ENCODE data around the gene IZUMO1. TPM values are rescaled to one million over a fixed set of nuclear protein-coding genes. Genes with fewer than 3 reads are reported as not detected.

The IZUMO1 gene
- total and polyA plus RNA-seq, 9 of the 15 experiments (the other 6 are each of a cell fraction or from before 2014, with no cell fraction given): 0.14 to 2.1 (median 0.73) TPM

DNA sequence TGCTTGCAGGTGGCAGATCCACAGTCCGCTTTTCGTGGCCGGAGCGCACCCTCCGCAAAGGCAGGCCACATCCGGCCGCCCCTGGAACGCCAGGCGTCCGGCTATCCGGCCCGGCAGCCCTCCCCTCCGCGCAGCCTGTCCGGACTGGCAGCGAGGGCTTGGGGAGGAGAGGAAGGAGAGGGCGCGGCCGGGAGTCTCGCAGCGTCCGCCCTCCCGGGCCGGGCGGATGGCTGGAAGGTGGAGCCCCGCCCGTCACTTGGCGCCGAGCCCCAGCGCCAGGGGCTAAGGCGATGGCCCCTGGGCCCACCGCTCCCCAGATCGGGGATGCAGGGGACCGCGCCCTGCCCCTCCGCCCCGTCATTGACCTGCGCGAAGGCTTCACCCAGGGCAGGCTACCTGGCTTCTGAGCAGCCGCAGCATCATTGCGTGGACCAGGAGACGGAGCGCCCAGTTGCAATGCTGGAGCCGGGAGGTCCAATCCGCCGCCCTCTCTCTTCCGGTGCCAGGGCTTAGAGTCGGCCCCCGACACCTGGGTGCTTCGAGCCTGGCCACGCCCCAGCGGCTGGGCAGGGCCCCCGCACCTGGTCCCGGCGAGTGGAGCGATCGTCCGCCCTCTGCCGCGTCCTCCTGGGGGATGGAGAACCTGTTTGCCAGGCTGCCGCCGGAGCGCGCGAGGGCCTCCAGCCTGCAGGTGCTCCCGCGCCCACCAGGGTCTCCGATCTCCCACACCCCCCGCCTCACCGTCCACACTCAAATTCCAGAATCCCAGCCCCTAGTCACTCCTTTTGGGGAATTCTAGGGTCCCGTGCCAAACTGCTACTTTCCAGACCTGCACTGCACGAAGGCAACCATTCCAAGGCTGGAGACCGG, 6.0 kb upstream of the IZUMO1 start, which contains the start of gene FUT1 (continued):
- TF ChIP-seq, protein P1, sequence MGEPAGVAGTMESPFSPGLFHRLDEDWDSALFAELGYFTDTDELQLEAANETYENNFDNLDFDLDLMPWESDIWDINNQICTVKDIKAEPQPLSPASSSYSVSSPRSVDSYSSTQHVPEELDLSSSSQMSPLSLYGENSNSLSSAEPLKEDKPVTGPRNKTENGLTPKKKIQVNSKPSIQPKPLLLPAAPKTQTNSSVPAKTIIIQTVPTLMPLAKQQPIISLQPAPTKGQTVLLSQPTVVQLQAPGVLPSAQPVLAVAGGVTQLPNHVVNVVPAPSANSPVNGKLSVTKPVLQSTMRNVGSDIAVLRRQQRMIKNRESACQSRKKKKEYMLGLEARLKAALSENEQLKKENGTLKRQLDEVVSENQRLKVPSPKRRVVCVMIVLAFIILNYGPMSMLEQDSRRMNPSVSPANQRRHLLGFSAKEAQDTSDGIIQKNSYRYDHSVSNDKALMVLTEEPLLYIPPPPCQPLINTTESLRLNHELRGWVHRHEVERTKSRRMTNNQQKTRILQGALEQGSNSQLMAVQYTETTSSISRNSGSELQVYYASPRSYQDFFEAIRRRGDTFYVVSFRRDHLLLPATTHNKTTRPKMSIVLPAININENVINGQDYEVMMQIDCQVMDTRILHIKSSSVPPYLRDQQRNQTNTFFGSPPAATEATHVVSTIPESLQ (CRISPR knock-in tag; IDR thresholded peaks at IDR 0.05): no peak
- 0 out of 4 replicates have a peak, but pooled peaks of 1 of the 2 experiments have one; percentile 23 for TF ChIP-seq FOXA3 (CRISPR knock-in tag; conservative IDR thresholded peaks at IDR 0.05 in 1 of 2, IDR thresholded peaks at IDR 0.05 in 1 of 2)
- TF ChIP-seq, protein P2, sequence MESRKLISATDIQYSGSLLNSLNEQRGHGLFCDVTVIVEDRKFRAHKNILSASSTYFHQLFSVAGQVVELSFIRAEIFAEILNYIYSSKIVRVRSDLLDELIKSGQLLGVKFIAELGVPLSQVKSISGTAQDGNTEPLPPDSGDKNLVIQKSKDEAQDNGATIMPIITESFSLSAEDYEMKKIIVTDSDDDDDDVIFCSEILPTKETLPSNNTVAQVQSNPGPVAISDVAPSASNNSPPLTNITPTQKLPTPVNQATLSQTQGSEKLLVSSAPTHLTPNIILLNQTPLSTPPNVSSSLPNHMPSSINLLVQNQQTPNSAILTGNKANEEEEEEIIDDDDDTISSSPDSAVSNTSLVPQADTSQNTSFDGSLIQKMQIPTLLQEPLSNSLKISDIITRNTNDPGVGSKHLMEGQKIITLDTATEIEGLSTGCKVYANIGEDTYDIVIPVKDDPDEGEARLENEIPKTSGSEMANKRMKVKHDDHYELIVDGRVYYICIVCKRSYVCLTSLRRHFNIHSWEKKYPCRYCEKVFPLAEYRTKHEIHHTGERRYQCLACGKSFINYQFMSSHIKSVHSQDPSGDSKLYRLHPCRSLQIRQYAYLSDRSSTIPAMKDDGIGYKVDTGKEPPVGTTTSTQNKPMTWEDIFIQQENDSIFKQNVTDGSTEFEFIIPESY (CRISPR knock-in tag; IDR thresholded peaks at IDR 0.05): peak; percentile 99
- TF ChIP-seq, protein P3, sequence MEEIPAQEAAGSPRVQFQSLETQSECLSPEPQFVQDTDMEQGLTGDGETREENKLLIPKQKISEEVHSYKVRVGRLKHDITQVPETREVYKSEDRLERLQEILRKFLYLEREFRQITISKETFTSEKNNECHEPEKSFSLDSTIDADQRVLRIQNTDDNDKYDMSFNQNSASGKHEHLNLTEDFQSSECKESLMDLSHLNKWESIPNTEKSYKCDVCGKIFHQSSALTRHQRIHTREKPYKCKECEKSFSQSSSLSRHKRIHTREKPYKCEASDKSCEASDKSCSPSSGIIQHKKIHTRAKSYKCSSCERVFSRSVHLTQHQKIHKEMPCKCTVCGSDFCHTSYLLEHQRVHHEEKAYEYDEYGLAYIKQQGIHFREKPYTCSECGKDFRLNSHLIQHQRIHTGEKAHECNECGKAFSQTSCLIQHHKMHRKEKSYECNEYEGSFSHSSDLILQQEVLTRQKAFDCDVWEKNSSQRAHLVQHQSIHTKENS (CRISPR knock-in tag; IDR thresholded peaks at IDR 0.05): no peak
- no peak for TF ChIP-seq SIX5 (IDR thresholded peaks at IDR 0.05; ENCODE audit: borderline replicate concordance in 1 of 2, insufficient read depth in 1 of 2, low read depth in 1 of 2, low read length in 2 of 2)
- no peak for TF ChIP-seq XRCC5 (IDR thresholded peaks at IDR 0.05; ENCODE audit: low read depth, low read length)
- TF ChIP-seq HMGN3 (IDR thresholded peaks at IDR 0.05; ENCODE audit: borderline replicate concordance, extremely low read depth, insufficient read length, low read depth, low read length): peak; percentile 50
